Ovary (tissue), 3 donors: ENCODE data around the gene CDK6.

Experiments used
- CTCF ChIP-seq, 3 donors: fragments of 450-650 bp in 2 of 3; fragments of 200-600 bp in 1 of 3; IDR thresholded peaks; one replicate each; pipeline versions ENCODE4 v1.5.1 to v1.8.0; 2016 to 2022; ENCODE audit warnings: antibody characterized with exemption in 3 of 3, mild to moderate bottlenecking in 1 of 3
- POLR2A ChIP-seq: fragments of 450-650 bp; IDR thresholded peaks from one replicate; pipeline ENCODE4 v1.6.1; 2017; ENCODE audit warnings: antibody characterized with exemption, mild to moderate bottlenecking, moderate library complexity
- donor health status: DM: no; HTN: no; CAD: no.

- TF ChIP-seq POLR2A (no peak), CTCF (IDR thresholded peaks at IDR 0.05) (no peak)
Observed at GRCh38 chr7:92694211-92694610, 142.2 kb downstream of the CDK6 start.
